ENCODE measurements around the gene BCAT1.

The BCAT1 gene

DNA sequence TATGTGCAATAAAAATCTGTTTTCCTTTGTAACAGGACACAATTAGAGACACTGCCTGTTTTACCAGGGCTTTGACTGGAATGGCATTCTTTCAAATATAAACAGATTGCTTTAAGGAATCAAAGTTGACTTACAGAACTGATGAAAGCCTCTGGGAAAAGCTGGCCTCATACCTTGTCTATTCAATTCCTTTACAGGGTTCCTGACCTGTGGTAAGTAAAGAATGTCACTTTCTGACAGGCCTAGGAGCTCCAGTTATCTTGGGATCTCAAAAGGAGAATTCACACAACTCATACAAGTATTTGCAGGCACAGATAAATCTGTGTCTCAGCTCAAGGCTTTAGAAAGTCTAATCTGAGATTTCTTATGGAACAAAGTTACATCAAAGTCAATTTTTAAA, 88.4 kb downstream of the BCAT1 start:
- H3K4me2 ChIP-seq (ENCODE audit: low read length), result no peak overlapping the region
- H3K79me2 ChIP-seq (ENCODE audit: control insufficient read depth, low read length), result no peaks in the 10 kb centered on the region
- H3K9me3 ChIP-seq (ENCODE audit: control insufficient read depth, insufficient read depth, low read length), result no peaks in the 10 kb centered on the region
- H3F3A ChIP-seq (ENCODE audit: control insufficient read depth, insufficient read depth), result no peaks in the 10 kb centered on the region
- no peak overlapping the region for H3K27ac ChIP-seq (ENCODE audit: low read depth, low read length)
- TF ChIP-seq, protein P1, sequence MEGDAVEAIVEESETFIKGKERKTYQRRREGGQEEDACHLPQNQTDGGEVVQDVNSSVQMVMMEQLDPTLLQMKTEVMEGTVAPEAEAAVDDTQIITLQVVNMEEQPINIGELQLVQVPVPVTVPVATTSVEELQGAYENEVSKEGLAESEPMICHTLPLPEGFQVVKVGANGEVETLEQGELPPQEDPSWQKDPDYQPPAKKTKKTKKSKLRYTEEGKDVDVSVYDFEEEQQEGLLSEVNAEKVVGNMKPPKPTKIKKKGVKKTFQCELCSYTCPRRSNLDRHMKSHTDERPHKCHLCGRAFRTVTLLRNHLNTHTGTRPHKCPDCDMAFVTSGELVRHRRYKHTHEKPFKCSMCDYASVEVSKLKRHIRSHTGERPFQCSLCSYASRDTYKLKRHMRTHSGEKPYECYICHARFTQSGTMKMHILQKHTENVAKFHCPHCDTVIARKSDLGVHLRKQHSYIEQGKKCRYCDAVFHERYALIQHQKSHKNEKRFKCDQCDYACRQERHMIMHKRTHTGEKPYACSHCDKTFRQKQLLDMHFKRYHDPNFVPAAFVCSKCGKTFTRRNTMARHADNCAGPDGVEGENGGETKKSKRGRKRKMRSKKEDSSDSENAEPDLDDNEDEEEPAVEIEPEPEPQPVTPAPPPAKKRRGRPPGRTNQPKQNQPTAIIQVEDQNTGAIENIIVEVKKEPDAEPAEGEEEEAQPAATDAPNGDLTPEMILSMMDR (IDR thresholded peaks at IDR 0.05; ENCODE audit: low read depth, low read length, poor library complexity, severe bottlenecking), result no peak
- no peak for TF ChIP-seq EZH2phosphoT487 (IDR thresholded peaks at IDR 0.05; ENCODE audit: borderline replicate concordance, low read length)
- H3K9me2 ChIP-seq (replicated peaks; ENCODE audit: control insufficient read depth, low read length), result no peaks in the 10 kb centered on the region
- H4K20me1 ChIP-seq (ENCODE audit: control insufficient read depth, insufficient read depth, low read depth, low read length), result no peaks in the 10 kb centered on the region
- peaks cover 79% of the 10 kb centered on the region for H3K36me3 ChIP-seq (ENCODE audit: control insufficient read depth, low read length)
- H3K4me3 ChIP-seq (ENCODE audit: low read length), result no peak overlapping the region
- no peaks in the 10 kb centered on the region for H3K27me3 ChIP-seq (ENCODE audit: control insufficient read depth, low read length)
- H3K4me1 ChIP-seq (ENCODE audit: control insufficient read depth, low read length), result no peaks in the 10 kb centered on the region

DNA sequence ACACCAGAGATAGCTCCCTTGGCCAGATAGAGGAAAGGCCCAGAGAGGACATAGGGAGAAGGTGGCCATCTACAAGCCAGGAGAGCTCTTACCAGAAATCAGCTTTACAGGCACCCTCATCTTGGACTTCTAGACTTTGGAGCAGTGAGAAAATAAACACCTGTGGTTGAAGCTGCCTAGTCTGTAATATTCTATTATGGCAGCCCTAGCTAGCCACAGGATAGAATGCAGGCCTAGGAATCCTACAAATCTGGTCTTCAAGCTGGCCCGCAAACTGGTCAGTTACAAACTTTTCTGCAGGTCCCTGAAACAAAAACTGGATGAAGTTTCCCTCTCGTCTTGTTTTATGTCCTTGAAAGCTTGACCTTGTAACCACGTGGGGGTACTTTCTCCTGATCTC, 92.4 kb downstream of the BCAT1 start:
- no peak overlapping the region for H3K4me2 ChIP-seq (ENCODE audit: low read length)
- peaks cover 64% of the 10 kb centered on the region for H3K36me3 ChIP-seq (ENCODE audit: control insufficient read depth, low read length)
- no peak overlapping the region for H3K27ac ChIP-seq (ENCODE audit: low read depth, low read length)
- no peaks in the 10 kb centered on the region for H3K27me3 ChIP-seq (ENCODE audit: control insufficient read depth, low read length)
- H3K4me3 ChIP-seq (ENCODE audit: low read length), result no peak overlapping the region
- peaks cover 16% of the 10 kb centered on the region for H3K79me2 ChIP-seq (ENCODE audit: control insufficient read depth, low read length)
- H3K9me2 ChIP-seq (replicated peaks; ENCODE audit: control insufficient read depth, low read length), result no peaks in the 10 kb centered on the region
- H3F3A ChIP-seq (ENCODE audit: control insufficient read depth, insufficient read depth), result no peaks in the 10 kb centered on the region
- no peaks in the 10 kb centered on the region for H4K20me1 ChIP-seq (ENCODE audit: control insufficient read depth, insufficient read depth, low read depth, low read length)
- TF ChIP-seq, protein P1 (IDR thresholded peaks at IDR 0.05; ENCODE audit: low read depth, low read length, poor library complexity, severe bottlenecking), result no peak
- TF ChIP-seq EZH2phosphoT487 (IDR thresholded peaks at IDR 0.05; ENCODE audit: borderline replicate concordance, low read length), result no peak
- H3K4me1 ChIP-seq (ENCODE audit: control insufficient read depth, low read length), result peaks cover 32% of the 10 kb centered on the region
- no peaks in the 10 kb centered on the region for H3K9me3 ChIP-seq (ENCODE audit: control insufficient read depth, insufficient read depth, low read length)

DNA sequence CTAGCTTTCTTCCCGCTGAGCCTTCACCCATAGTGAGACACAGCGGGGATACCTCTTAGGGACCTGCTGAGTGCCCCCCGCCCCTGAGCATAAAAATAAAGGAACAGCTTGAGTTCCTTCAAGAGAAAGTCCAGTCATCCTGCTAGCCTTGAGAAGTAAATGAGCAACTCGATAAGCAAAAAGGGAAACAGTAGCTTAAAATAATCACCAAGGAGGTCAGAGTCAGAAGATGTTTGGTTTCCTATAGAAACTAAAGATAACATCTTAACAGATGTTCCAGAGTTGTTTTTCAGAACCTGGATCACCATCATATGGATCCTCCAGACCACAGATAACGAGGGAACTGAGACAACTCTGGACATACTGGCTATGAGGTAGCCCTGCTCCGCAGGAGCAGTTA, 94.0 kb downstream of the BCAT1 start:
- Histone ChIP-seq H3K27ac (ENCODE audit: low read depth, low read length) (no peak overlapping the region), H3K4me3 (ENCODE audit: low read length) (no peak overlapping the region), H3F3A (ENCODE audit: control insufficient read depth, insufficient read depth) (no peaks in the 10 kb centered on the region), H3K9me3 (ENCODE audit: control insufficient read depth, insufficient read depth, low read length) (no peaks in the 10 kb centered on the region), H3K36me3 (ENCODE audit: control insufficient read depth, low read length) (peaks cover 64% of the 10 kb centered on the region), H3K79me2 (ENCODE audit: control insufficient read depth, low read length) (peaks cover 20% of the 10 kb centered on the region), H3K4me1 (ENCODE audit: control insufficient read depth, low read length) (peaks cover 36% of the 10 kb centered on the region), H4K20me1 (ENCODE audit: control insufficient read depth, insufficient read depth, low read depth, low read length) (no peaks in the 10 kb centered on the region), H3K27me3 (ENCODE audit: control insufficient read depth, low read length) (no peaks in the 10 kb centered on the region), H3K4me2 (ENCODE audit: low read length) (no peak overlapping the region), H3K9me2 (replicated peaks; ENCODE audit: control insufficient read depth, low read length) (no peaks in the 10 kb centered on the region)
- no peak for TF ChIP-seq EZH2phosphoT487 (IDR thresholded peaks at IDR 0.05; ENCODE audit: borderline replicate concordance, low read length)
- TF ChIP-seq, protein P1 (IDR thresholded peaks at IDR 0.05; ENCODE audit: low read depth, low read length, poor library complexity, severe bottlenecking), result no peak

DNA sequence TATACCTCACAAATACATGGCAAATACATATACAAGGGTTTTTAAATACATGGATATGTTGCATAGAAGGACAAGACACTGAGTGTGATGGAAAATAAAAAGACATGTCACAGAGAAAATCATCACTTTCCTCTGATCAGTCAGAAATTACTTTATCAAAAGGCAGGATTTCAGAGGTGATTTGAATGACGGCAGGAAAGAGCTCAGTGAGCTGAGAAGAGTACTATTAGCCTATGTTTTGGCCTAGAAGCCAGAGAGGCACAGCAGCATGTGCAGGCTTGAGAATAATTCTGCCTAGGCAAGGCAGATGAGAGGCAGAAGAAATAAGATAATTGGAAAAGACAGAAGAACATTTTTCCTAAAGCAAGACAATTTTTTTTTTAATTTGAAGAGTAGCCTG, 94.9 kb downstream of the BCAT1 start:
- Histone ChIP-seq H3K36me3 (ENCODE audit: control insufficient read depth, low read length) (peaks cover 67% of the 10 kb centered on the region), H3K9me3 (ENCODE audit: control insufficient read depth, insufficient read depth, low read length) (no peaks in the 10 kb centered on the region), H3F3A (ENCODE audit: control insufficient read depth, insufficient read depth) (no peaks in the 10 kb centered on the region), H3K27me3 (ENCODE audit: control insufficient read depth, low read length) (no peaks in the 10 kb centered on the region), H3K9me2 (replicated peaks; ENCODE audit: control insufficient read depth, low read length) (no peaks in the 10 kb centered on the region), H3K79me2 (ENCODE audit: control insufficient read depth, low read length) (peaks cover 20% of the 10 kb centered on the region), H4K20me1 (ENCODE audit: control insufficient read depth, insufficient read depth, low read depth, low read length) (no peaks in the 10 kb centered on the region), H3K4me3 (ENCODE audit: low read length) (no peak overlapping the region), H3K4me2 (ENCODE audit: low read length) (no peak overlapping the region), H3K27ac (ENCODE audit: low read depth, low read length) (no peak overlapping the region), H3K4me1 (ENCODE audit: control insufficient read depth, low read length) (peaks cover 36% of the 10 kb centered on the region)
- TF ChIP-seq, protein P1 (IDR thresholded peaks at IDR 0.05; ENCODE audit: low read depth, low read length, poor library complexity, severe bottlenecking), result no peak
- TF ChIP-seq EZH2phosphoT487 (IDR thresholded peaks at IDR 0.05; ENCODE audit: borderline replicate concordance, low read length), result no peak

Data from DOHH2 (cell line).